ENCODE measurements around the gene CLASP1. TPM values are rescaled to one million over a fixed set of nuclear protein-coding genes. Genes with fewer than 3 reads are reported as not detected.

The CLASP1 gene
- total and polyA plus RNA-seq, 2 donors (not counting 3 experiments of a cell fraction or from before 2014, with no cell fraction given) = 10.0 to 57.9 TPM

DNA sequence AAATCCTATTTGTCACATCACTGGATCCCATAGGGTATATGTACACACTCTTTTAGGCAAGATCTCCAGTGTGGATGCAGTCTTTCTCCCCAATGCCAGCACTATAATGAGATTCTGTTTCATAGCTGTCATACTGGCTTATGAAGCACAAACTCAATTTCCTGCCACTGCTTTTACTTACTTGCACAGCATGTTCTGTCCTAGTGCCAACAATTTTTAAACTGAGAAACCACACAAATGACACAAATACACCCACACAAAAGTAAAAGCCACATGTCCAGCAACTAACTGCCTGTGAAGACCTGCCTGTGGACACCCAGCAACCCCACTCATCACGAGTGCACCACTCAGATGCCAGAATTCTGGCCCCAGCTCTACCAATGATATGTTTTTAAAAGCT, 148.2 kb downstream of the CLASP1 start:
- no peak overlapping the region for H3K9ac ChIP-seq (replicated peaks; ENCODE audit: extremely low read depth, insufficient read depth, low read length)
- no peak for DNase-seq (ENCODE audit: low read depth, low spot score)

More for the DNA sequence above, 148.2 kb downstream of the CLASP1 start:
- Histone ChIP-seq H3K4me3 (replicated peaks in 1 of 3; ENCODE audit: insufficient read depth in 1 of 3, low read depth in 1 of 3, low read length in 3 of 3) (no peak overlapping the region), H3K4me1 (ENCODE audit: control insufficient read depth, extremely low read depth, insufficient read depth, low read length) (peaks cover 4% of the 10 kb centered on the region), H3K36me3 (ENCODE audit: control insufficient read depth in 2 of 2, extremely low read depth in 1 of 2, insufficient read depth in 2 of 2, low read length in 2 of 2) (peaks cover 3 to 5% of the 10 kb centered on the region in 2 experiments), H3K9me3 (replicated peaks; ENCODE audit: control insufficient read depth, insufficient read depth, low read length) (no peaks in the 10 kb centered on the region), H3K27me3 (ENCODE audit: control insufficient read depth in 2 of 2, insufficient read depth in 2 of 2, low read length in 2 of 2) (no peaks in the 10 kb centered on the region), H3K4me2 (ENCODE audit: insufficient read depth, low read length) (no peak overlapping the region), H3K9me1 (replicated peaks; ENCODE audit: control insufficient read depth, extremely low read depth, insufficient read depth, low read length) (no peaks in the 10 kb centered on the region), H2AFZ (ENCODE audit: low read depth, low read length) (no peak overlapping the region), H3K79me2 (ENCODE audit: control insufficient read depth, insufficient read depth, low read length) (peaks cover 11% of the 10 kb centered on the region), H3K27ac (ENCODE audit: insufficient read depth, low read depth, low read length) (no peak overlapping the region), H4K20me1 (replicated peaks; ENCODE audit: control insufficient read depth, extremely low read depth, insufficient read depth, low read length) (no peaks in the 10 kb centered on the region)
- intact Hi-C loops (cut with micrococcal nuclease) (loop anchor here (10.0 kb wide), 1 partner anchor 96 kb away; no protein-coding TSS in a partner anchor), dilution Hi-C loops (cut with MboI; ENCODE audit: extremely low pct_ligation_motif_present, low sequenced_read_pairs) (no loop called here)
- ChIA-PET CTCF (no interaction called here), POLR2A (no interaction called here)
- TF ChIP-seq, protein P1, sequence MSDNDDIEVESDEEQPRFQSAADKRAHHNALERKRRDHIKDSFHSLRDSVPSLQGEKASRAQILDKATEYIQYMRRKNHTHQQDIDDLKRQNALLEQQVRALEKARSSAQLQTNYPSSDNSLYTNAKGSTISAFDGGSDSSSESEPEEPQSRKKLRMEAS (IDR thresholded peaks at IDR 0.05; ENCODE audit: insufficient read depth, insufficient read length) = no peak
- no peak for TF ChIP-seq FOS (IDR thresholded peaks at IDR 0.05; ENCODE audit: borderline replicate concordance, insufficient read depth, low read length)
- no peak for TF ChIP-seq GATA2 (IDR thresholded peaks at IDR 0.05; ENCODE audit: insufficient read depth, insufficient read length, low read depth, low read length)
- no peak for TF ChIP-seq MYC (IDR thresholded peaks at IDR 0.05; ENCODE audit: low read depth, low read length)
- no peak for TF ChIP-seq POLR2A (IDR thresholded peaks at IDR 0.05; ENCODE audit: low read depth, low read length)
- TF ChIP-seq, protein P2, sequence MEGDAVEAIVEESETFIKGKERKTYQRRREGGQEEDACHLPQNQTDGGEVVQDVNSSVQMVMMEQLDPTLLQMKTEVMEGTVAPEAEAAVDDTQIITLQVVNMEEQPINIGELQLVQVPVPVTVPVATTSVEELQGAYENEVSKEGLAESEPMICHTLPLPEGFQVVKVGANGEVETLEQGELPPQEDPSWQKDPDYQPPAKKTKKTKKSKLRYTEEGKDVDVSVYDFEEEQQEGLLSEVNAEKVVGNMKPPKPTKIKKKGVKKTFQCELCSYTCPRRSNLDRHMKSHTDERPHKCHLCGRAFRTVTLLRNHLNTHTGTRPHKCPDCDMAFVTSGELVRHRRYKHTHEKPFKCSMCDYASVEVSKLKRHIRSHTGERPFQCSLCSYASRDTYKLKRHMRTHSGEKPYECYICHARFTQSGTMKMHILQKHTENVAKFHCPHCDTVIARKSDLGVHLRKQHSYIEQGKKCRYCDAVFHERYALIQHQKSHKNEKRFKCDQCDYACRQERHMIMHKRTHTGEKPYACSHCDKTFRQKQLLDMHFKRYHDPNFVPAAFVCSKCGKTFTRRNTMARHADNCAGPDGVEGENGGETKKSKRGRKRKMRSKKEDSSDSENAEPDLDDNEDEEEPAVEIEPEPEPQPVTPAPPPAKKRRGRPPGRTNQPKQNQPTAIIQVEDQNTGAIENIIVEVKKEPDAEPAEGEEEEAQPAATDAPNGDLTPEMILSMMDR (IDR thresholded peaks at IDR 0.05; ENCODE audit: extremely low read depth in 1 of 2, insufficient read depth in 1 of 2, low read depth in 1 of 2, low read length in 2 of 2) = no peak
- no peak for TF ChIP-seq JUN (IDR thresholded peaks at IDR 0.05; ENCODE audit: borderline replicate concordance, insufficient read depth, insufficient read length, low read depth)
- no peak for TF ChIP-seq EZH2 (IDR thresholded peaks at IDR 0.05; ENCODE audit: borderline replicate concordance, low read depth, low read length, severe bottlenecking)
- TF ChIP-seq POLR2AphosphoS5 (IDR thresholded peaks at IDR 0.05; ENCODE audit: insufficient read depth, low read depth, low read length) = no peak
- BruUV-seq (replicated peaks) = no TSS peak
- no peak for FAIRE-seq

Data from endothelial cell of umbilical vein (primary cell).